Measurements from ENCODE around the gene NAV3.

DNA sequence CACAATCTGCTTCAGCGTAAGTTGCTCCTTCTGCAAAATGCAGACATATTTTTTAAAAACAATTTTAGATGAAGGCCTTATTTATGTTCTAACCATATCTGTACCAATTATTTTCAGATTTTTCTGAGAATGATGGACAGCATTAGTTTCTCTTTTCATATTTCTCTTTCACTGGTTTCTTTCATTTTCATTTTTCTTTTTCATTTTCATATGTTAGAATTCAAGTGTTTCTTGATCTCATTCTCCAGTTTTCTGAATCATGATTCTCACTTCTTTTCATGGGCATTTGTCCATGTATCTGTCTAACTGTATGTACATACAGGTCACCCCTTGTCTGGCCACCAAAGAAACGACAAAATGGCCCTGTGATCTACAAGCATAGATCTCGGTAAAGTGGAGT lies 346.6 kb downstream of the NAV3 start:
- TF ChIP-seq, protein P1, sequence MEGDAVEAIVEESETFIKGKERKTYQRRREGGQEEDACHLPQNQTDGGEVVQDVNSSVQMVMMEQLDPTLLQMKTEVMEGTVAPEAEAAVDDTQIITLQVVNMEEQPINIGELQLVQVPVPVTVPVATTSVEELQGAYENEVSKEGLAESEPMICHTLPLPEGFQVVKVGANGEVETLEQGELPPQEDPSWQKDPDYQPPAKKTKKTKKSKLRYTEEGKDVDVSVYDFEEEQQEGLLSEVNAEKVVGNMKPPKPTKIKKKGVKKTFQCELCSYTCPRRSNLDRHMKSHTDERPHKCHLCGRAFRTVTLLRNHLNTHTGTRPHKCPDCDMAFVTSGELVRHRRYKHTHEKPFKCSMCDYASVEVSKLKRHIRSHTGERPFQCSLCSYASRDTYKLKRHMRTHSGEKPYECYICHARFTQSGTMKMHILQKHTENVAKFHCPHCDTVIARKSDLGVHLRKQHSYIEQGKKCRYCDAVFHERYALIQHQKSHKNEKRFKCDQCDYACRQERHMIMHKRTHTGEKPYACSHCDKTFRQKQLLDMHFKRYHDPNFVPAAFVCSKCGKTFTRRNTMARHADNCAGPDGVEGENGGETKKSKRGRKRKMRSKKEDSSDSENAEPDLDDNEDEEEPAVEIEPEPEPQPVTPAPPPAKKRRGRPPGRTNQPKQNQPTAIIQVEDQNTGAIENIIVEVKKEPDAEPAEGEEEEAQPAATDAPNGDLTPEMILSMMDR (IDR thresholded peaks at IDR 0.05): no peak
- TF ChIP-seq POLR2A (IDR thresholded peaks at IDR 0.05): no peak
